Spinal cord (tissue), 10 donors: ENCODE measurements around the gene RHEB. TPM values are rescaled to one million over a fixed set of nuclear protein-coding genes. Genes with fewer than 3 reads are reported as not detected.

Experiments
- DNase-seq, 6 donors: peaks; one replicate each; pipeline versions ENCODE4 v3.0.0 to v3.0.0-alpha.2; 2013 to 2015; ENCODE audit warnings: low spot score in 6 of 6, low read depth in 4 of 6
- H3K27ac ChIP-seq: one replicate; pipeline ENCODE4 v1.5.1; 2013; ENCODE audit warnings: low read depth, low read length, control low read depth
- H3K27me3 ChIP-seq: one replicate; pipeline ENCODE4 v1.6.1; 2013; ENCODE audit warnings: low read length; ENCODE audit not compliant: control insufficient read depth, insufficient read depth
- H3K36me3 ChIP-seq: one replicate; pipeline ENCODE4 v1.6.1; 2013; ENCODE audit warnings: low read length; ENCODE audit not compliant: control insufficient read depth, insufficient read depth
- H3K4me1 ChIP-seq: one replicate; pipeline ENCODE4 v1.6.1; 2013; ENCODE audit warnings: low read length; ENCODE audit not compliant: control insufficient read depth, insufficient read depth
- H3K4me3 ChIP-seq: one replicate; pipeline ENCODE4 v1.5.1; 2013; ENCODE audit warnings: low read depth, low read length, control low read depth
- H3K9me3 ChIP-seq: one replicate; pipeline ENCODE4 v1.6.1; 2013; ENCODE audit warnings: low read length; ENCODE audit not compliant: control insufficient read depth, insufficient read depth
- WGBS: methylation state at CpG from one replicate; pipeline ENCODE4 v1.1.5; 2013; ENCODE audit warnings: missing lambda C conversion rate; ENCODE audit not compliant: insufficient coverage; 5-methylcytosine and 5-hydroxymethylcytosine counted together
- polyA plus RNA-seq, 2 donors: library from polyadenylated mRNA; unstranded; fragments of 120-200 nt; gene quantifications; one replicate each; pipeline ENCODE4 v1.2.1, GENCODE V29; 2013; ENCODE audit not compliant: insufficient read length in 2 of 2
- total RNA-seq, 2 donors: library from RNA; depleted of rRNA in 1 of 2; stranded (reverse); fragments of 120-200 nt in 1 of 2; fragments of >200 nt in 1 of 2; gene quantifications; one replicate each; pipeline versions ENCODE4 v1.2.3 to v1.2.4, GENCODE V29; 2013 to 2014
- donor health status: healthy.

The RHEB gene
- total and polyA plus RNA-seq, 4 donors: 106 to 196 (median 151) TPM

GRCh38 chr7:151494298-151495284 lies 25.1 kb downstream of the RHEB start:
- H3K4me3 ChIP-seq: no peak overlapping the region
- DNase-seq: peak in 2 of 6 donors; percentile 20 to 27
- WGBS: no CpG with 5 or more reads among the region's 13 CpGs
- peaks cover 11% of the 10 kb centered on the region for H3K4me1 ChIP-seq
- peaks cover 5% of the 10 kb centered on the region for H3K36me3 ChIP-seq
- H3K27me3 ChIP-seq: no peaks in the 10 kb centered on the region
- no peak overlapping the region for H3K27ac ChIP-seq
- H3K9me3 ChIP-seq: no peaks in the 10 kb centered on the region

GRCh38 chr7:151493083-151493482 lies 26.6 kb downstream of the RHEB start:
- Histone ChIP-seq H3K4me3 (no peak overlapping the region), H3K9me3 (no peaks in the 10 kb centered on the region), H3K4me1 (peaks cover 12% of the 10 kb centered on the region), H3K36me3 (peaks cover 5% of the 10 kb centered on the region), H3K27ac (no peak overlapping the region), H3K27me3 (no peaks in the 10 kb centered on the region)
- 91% methylated on average over 8 of the region's 8 CpGs for WGBS
- no peak for DNase-seq

- H3K4me1 ChIP-seq: peaks cover 15% of the 10 kb centered on the region
- WGBS: no CpG with 5 or more reads among the region's 3 CpGs
Measured at GRCh38 chr7:151491859-151492258, 27.8 kb downstream of the RHEB start.

DNA sequence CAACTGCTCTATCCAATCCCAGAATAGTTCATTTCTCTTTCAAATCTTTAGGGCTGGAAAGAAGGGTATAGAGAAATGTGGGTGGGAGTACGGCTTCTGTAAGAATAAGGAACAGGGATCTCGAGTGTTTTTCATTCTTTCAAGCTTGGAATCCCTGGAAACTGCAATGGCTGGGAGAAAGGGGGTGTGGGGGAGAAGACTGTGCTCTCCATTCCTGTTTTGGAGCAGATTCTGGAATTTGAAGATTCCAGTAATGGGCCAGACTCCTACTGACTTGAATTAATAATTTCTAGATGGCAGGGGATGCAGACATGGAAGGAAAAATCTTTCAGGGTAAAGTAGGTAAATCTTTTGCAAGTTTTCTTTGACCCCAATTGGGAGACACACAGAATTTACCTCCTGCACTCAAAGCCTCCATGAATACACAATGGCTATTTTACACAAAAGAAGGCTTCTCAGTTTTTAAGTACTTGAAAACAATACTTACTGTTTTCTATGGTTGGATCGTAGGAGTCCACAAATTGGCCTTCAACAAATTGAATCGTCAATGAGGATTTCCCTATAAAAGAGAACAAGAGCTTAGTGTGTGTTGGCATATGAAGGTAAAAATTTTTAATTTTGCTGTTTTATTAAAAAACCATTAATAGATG lies 29.1 kb downstream of the RHEB start:
- no peak for DNase-seq
- no peak overlapping the region for H3K4me3 ChIP-seq
- H3K4me1 ChIP-seq: peaks cover 13% of the 10 kb centered on the region
- WGBS: no CpG with 5 or more reads among the region's 4 CpGs
- peaks cover 5% of the 10 kb centered on the region for H3K36me3 ChIP-seq
- H3K27ac ChIP-seq: peak overlapping the region; percentile 34
- H3K9me3 ChIP-seq: no peaks in the 10 kb centered on the region
- no peaks in the 10 kb centered on the region for H3K27me3 ChIP-seq

More at GRCh38 chr7:151491859-151492258, 27.8 kb downstream of the RHEB start:
- H3K9me3 ChIP-seq: no peaks in the 10 kb centered on the region
- no peak overlapping the region for H3K4me3 ChIP-seq
- no peaks in the 10 kb centered on the region for H3K27me3 ChIP-seq
- DNase-seq: no peak
- peaks cover 5% of the 10 kb centered on the region for H3K36me3 ChIP-seq
- no peak overlapping the region for H3K27ac ChIP-seq

DNA sequence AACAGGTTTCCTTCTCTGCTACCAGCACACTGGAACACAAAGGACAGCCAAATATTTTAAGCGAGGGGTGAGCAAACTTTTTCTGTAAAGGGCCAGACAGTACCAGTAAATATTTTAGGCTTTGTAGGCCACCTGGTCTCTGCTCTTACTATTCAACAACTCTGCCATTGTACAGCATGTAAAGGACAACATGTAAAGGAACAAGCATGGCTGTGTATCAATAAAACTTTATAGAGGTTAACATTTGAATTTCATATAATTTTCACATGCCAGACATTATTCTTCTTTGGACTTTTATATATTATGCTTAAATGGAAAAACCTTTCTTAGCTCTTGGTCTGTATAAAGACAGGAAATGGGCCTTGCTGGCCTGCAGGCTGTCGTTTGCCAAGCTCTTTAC lies 30.2 kb downstream of the RHEB start:
- Histone ChIP-seq H3K9me3 (no peaks in the 10 kb centered on the region), H3K4me3 (no peak overlapping the region), H3K36me3 (peaks cover 5% of the 10 kb centered on the region), H3K4me1 (peaks cover 11% of the 10 kb centered on the region), H3K27me3 (no peaks in the 10 kb centered on the region), H3K27ac (no peak overlapping the region)
- DNase-seq: no peak
- WGBS: 73% methylated on average over 2 of the region's 2 CpGs

- Histone ChIP-seq H3K9me3 (no peaks in the 10 kb centered on the region), H3K36me3 (peaks cover 13% of the 10 kb centered on the region), H3K4me3 (no peak overlapping the region), H3K27ac (no peak overlapping the region), H3K27me3 (no peaks in the 10 kb centered on the region), H3K4me1 (peaks cover 10% of the 10 kb centered on the region)
- DNase-seq: no peak
Measured at GRCh38 chr7:151488096-151488495, 31.6 kb downstream of the RHEB start.

GRCh38 chr7:151487228-151487627 lies 32.5 kb downstream of the RHEB start:
- no peak for DNase-seq
- H3K4me1 ChIP-seq: peaks cover 7% of the 10 kb centered on the region
- H3K9me3 ChIP-seq: no peaks in the 10 kb centered on the region
- peaks cover 13% of the 10 kb centered on the region for H3K36me3 ChIP-seq
- WGBS: no CpG with 5 or more reads among the region's 2 CpGs
- H3K27ac ChIP-seq: no peak overlapping the region
- H3K4me3 ChIP-seq: no peak overlapping the region
- H3K27me3 ChIP-seq: no peaks in the 10 kb centered on the region

- DNase-seq: no peak
- no peaks in the 10 kb centered on the region for H3K27me3 ChIP-seq
- WGBS: 100% methylated on average over 3 of the region's 3 CpGs
- H3K4me3 ChIP-seq: no peak overlapping the region
- no peak overlapping the region for H3K27ac ChIP-seq
- no peaks in the 10 kb centered on the region for H3K9me3 ChIP-seq
- peaks cover 7% of the 10 kb centered on the region for H3K4me1 ChIP-seq
- H3K36me3 ChIP-seq: peaks cover 13% of the 10 kb centered on the region
Measured at GRCh38 chr7:151486074-151486473, 33.6 kb downstream of the RHEB start.

GRCh38 chr7:151484971-151485707 lies 34.6 kb downstream of the RHEB start:
- DNase-seq: peak in 1 of 6 donors; percentile 47
- Histone ChIP-seq H3K36me3 (peaks cover 13% of the 10 kb centered on the region), H3K4me3 (no peak overlapping the region), H3K27me3 (no peaks in the 10 kb centered on the region), H3K9me3 (no peaks in the 10 kb centered on the region), H3K27ac (no peak overlapping the region), H3K4me1 (peaks cover 7% of the 10 kb centered on the region)
- WGBS: 71% methylated on average over 1 of the region's 7 CpGs
